Fibroblast of skin of left quadriceps (primary cell): ENCODE measurements around the gene ZNF511.

Experiments used
- DNase-seq, 2 experiments: peaks; one replicate each; pipeline ENCODE4 v3.0.0-alpha.2; 2013; ENCODE audit warnings: low read depth in 2 of 2

ZNF511 gene

GRCh38 chr10:133292919-133293809 lies 15.6 kb upstream of the ZNF511 start:
- DNase-seq, result no peak

DNA sequence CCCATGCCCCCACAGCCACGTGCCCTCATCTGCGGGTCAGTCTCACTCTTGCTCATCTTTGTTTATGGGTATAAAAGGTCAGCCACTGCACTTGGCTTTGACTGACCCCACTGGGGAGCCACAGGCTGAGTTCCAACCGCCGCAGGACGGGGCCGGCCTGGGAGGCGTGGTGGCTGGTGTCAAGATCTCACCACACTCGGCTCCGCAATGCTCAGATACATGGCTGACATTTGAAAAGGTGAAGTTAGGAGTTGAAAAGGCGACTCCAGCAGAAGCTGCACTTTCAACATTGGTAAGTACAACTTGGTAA lies 14.9 kb upstream of the ZNF511 start:
- DNase-seq, result no peak

GRCh38 chr10:133294189-133294588 lies 14.5 kb upstream of the ZNF511 start:
- no peak for DNase-seq

DNA sequence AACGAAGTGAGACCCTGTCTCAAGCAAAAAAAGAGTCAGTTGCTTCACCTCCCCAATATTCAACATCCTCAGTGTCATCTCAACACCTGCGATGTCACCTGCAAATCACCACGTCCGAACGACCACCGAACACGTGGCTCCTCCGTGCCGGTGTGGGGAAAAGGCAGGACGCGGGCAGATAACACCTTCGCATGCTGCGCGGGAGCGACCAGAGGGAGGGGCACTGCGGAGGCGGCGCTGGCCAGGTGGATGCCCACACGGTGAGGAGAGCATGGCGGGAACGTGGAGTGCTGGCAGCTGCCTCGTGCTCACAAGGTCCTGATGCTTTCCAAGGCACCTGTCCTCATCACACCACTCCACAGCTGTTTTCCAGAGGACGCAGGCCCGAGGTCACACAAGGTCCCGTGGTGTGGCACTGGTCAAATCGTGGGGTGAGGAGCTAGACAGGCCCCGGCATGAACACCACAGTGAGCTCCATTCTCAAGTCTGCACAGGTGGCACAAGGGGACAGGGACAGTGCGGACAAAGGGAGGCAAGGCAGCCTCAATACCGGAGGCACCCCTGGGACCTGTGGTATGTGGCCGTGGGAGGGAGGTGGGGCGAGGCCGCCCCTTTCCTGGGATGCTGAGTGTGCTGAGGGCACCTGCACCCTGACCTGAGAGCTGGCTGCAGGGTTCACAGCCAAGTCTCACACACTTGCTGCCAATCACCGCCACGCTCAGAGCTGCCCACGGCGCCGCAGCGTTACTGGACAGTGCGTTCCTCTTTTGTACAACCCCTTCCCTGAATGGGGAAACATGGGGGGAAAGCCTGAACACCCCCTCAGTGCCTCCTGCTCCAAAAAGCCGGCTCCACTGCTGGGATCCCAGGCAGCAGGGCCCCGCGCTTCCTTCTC lies 13.0 kb upstream of the ZNF511 start:
- DNase-seq, result no peak

GRCh38 chr10:133297504-133297903 lies 11.2 kb upstream of the ZNF511 start:
- DNase-seq, result no peak

GRCh38 chr10:133298466-133298865 lies 10.2 kb upstream of the ZNF511 start:
- no peak for DNase-seq

- no peak for DNase-seq
These were observed 9.5 kb upstream of the ZNF511 start for GRCh38 chr10:133299224-133299623.

GRCh38 chr10:133299738-133300137 lies 9.0 kb upstream of the ZNF511 start:
- DNase-seq, result no peak

DNA sequence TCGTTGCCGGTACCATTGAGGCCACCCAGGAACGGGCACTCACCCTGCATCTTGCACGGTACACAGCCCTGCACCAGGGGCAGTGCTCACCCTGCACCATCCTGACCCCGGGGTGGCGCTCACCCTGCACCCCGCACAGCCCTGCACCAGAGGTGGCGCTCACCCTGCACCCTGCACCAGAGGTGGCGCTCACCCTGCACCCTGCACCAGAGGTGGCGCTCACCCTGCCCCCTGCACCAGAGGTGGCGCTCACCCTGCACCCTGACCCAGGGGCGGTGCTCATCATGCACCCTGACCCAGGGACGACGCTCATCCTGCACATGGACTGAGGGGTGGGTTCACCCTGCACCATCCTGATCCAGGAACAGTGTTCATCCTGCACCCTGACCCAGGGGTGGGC lies 6.5 kb upstream of the ZNF511 start:
- no peak for DNase-seq

DNA sequence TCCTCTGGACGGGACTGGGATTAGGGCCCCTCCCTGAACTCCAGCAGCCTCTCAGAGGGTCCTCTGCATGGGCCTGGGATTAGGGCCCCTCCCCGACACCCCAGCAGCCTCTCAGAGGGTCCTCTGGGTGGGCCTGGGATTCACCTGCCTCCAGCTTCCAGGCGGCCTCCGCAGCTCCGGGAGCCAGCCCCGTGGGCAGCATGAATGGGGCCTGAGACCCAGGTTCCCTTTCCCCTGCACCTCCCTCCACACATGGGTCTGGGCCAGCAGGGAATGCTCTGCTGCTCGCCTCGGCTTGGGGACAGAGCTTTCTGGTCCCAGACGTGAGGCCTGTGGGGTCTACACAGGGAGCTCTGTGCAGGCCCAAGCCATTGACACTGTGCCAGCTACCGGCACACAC lies 5.5 kb upstream of the ZNF511 start:
- DNase-seq, result no peak

GRCh38 chr10:133306097-133306476 lies 2.6 kb upstream of the ZNF511 start:
- DNase-seq, result no peak

- no peak for DNase-seq
These were observed 1.8 kb upstream of the ZNF511 start for GRCh38 chr10:133306941-133307379.

- no peak for DNase-seq
These were observed 816 bp upstream of the ZNF511 start for GRCh38 chr10:133307776-133308420.

DNA sequence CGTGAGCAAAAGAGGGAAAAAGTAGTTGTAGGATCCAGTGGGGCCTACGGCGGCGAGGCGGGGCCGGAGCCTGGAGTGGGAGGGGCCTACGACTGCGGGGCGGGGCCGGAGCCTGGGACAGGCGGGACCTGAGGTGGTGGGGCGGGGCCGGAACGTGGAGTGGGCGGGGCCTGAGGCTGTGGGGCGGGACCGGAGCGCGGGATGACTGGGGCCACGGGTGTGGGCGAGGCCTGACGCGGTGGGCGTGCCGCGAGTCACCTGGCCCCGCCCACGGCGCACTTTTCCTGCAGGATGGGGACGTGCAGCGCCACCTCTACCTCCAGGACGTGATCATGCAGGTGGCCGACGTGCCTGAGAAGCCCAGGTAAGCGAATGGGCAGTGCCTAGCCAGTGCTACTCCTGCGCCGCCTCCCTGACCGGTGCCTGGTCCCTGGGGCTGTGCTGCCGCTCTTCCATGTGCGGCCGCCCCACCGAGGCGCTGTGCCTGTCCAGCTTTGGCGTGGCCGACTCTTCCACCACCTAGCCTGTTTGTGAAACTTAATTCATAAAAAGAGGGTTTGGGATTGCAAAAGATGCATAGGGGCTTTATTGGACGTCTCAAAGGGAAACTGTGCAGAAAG lies 496 bp downstream of the ZNF511 start:
- peak; percentile 71 to 75 for DNase-seq

DNA sequence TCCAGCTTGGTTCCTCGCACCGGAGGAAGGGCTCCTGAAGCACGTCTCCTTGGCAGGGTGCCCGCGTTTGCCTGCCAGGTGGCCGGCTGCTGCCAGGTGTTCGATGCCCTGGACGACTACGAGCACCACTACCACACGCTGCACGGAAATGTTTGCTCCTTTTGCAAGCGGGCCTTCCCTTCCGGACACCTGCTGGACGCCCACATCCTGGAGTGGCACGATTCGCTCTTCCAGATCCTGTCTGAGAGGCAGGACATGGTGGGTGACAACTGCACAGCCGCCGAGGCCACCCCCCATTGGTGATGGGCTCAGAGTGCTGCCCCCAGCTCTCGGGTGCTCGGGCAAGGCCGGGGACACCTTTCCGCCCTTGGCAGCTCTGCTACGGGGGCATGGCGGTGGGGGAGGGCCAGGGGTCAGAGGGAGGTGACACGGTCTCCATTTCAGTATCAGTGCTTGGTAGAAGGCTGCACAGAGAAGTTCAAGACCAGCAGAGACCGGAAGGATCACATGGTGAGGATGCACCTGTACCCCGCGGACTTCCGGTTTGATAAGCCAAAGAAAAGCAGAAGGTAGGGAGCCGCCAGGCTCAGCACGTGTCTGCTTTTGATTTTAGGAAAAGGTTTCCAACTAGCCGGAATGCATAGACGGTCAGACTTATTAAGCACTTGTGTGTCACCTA lies 1.1 kb downstream of the ZNF511 start:
- DNase-seq, result no peak

DNA sequence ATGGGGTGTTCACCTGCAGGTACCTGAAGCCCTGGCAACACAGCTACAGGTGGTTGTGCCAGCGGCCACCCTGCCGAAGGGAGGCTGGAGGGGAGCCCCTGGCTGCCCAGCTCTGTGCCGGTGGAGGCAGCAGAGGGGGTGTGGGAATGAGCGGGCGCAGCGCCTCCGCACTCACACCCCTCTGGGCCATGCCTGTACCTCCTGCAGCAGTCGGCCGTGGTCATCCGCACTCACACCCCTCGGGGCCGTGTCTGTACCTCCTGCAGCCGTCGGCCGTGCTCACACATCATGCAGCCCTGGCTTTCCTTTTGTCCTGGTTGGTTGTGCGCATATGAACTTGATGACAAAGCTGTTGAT lies 1.7 kb downstream of the ZNF511 start:
- no peak for DNase-seq

GRCh38 chr10:133310789-133311188 lies 2.1 kb downstream of the ZNF511 start:
- no peak for DNase-seq

- no peak for DNase-seq
These were observed 2.9 kb downstream of the ZNF511 start for GRCh38 chr10:133311570-133311969.

GRCh38 chr10:133312016-133312768 lies 3.5 kb downstream of the ZNF511 start:
- no peak for DNase-seq

- no peak for DNase-seq
These were observed 4.0 kb downstream of the ZNF511 start for GRCh38 chr10:133312769-133313145.

DNA sequence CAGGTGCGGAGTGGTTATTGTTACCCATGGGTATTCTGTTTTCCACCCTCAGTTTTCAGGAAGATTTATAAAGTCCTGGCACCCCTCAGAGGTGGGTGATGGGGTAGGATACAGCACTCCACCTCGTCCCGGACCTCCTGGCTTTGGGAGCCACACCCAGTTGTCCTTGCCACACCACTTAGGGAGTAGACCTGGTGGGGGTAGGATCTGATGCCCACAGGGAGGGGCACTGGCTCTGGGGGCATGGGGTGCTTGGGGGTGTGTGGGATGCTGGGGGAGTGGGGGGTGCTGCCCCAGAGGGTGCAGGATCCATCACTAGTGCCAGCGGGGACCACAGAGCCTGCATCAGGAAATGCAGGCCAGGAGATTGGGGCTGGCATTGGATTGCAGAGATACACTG lies 4.5 kb downstream of the ZNF511 start:
- DNase-seq, result no peak
